A549 treated with AZD9567 at 1 μM for 4 hours (cell line): ENCODE results near the gene HNRNPUL1. TPM values are rescaled to one million over a fixed set of nuclear protein-coding genes. Genes with fewer than 3 reads are reported as not detected.

Experiments used
- total RNA-seq: library from RNA; stranded (reverse); fragments of 200-300 nt; extraction: Qiagen RNA extraction; gene quantifications from 5 replicates; pipeline ENCODE4 v1.2.3, GENCODE V29; 2022; ENCODE audit not compliant: insufficient read depth

Gene HNRNPUL1
- total RNA-seq: 265 to 290 TPM (median 284 TPM) in 5 replicates

GRCh38 chr19:41263850-41264580 is at the start of gene HNRNPUL1:
TSS of gene HNRNPUL1 (plus strand) at chr19:41264372. CDS start at chr19:41264504, 132 bp downstream.

GRCh38 chr19:41218615-41219507 is 45.3 kb upstream of the HNRNPUL1 start, which contains the start of gene AXL:
TSS of gene AXL (plus strand) at chr19:41219223. CDS start at chr19:41219393, 170 bp downstream.

GRCh38 chr19:41310033-41310831 is 46.1 kb downstream of the HNRNPUL1 start, which contains the start of gene CCDC97:
TSS of gene CCDC97 (plus strand) at chr19:41310172. CDS start at chr19:41310311, 139 bp downstream.

GRCh38 chr19:41353466-41354342 is 89.5 kb downstream of the HNRNPUL1 start, which contains the start of gene TGFB1:
TSS of gene TGFB1 (minus strand) at chr19:41353922. CDS start at chr19:41353044, 878 bp downstream.

Other genes starting within 250 kb of the HNRNPUL1 start
- gene CYP2A13, start 175.9 kb upstream of the HNRNPUL1 start, total RNA-seq: not detected in 5 replicates
- not detected in 5 replicates for gene CYP2F1, start 149.9 kb upstream of the HNRNPUL1 start, total RNA-seq
- gene CYP2S1, start 71.2 kb upstream of the HNRNPUL1 start, total RNA-seq: 16.2 to 26.6 TPM (median 20.5 TPM) in 5 replicates
- gene AXL, start 45.1 kb upstream of the HNRNPUL1 start, total RNA-seq: 96.3 to 114 TPM (median 102 TPM) in 5 replicates
- 33.1 to 46.8 TPM (median 41.2 TPM) in 5 replicates for gene CCDC97, start 45.8 kb downstream of the HNRNPUL1 start, total RNA-seq
- 108 to 152 TPM (median 138 TPM) in 5 replicates for gene TGFB1, start 89.5 kb downstream of the HNRNPUL1 start, total RNA-seq
- gene B9D2, start 99.8 kb downstream of the HNRNPUL1 start, total RNA-seq: 25.5 to 35.6 TPM (median 33.4 TPM) in 5 replicates
- 4.2 to 5.2 TPM (median 4.8 TPM) in 4 of 5 replicates, not detected in the other for gene TMEM91, start 112.2 kb downstream of the HNRNPUL1 start, total RNA-seq
- 91.9 to 105 TPM (median 97.6 TPM) in 5 replicates for gene EXOSC5, start 133.0 kb downstream of the HNRNPUL1 start, total RNA-seq
- 35.7 to 56.2 TPM (median 46.7 TPM) in 5 replicates for gene BCKDHA, start 133.4 kb downstream of the HNRNPUL1 start, total RNA-seq
- gene B3GNT8, start 163.0 kb downstream of the HNRNPUL1 start, total RNA-seq: 0.09 to 0.15 TPM (median 0.09 TPM) in 3 of 5 replicates, not detected in the others
- gene DMAC2, start 175.5 kb downstream of the HNRNPUL1 start, total RNA-seq: 101 to 123 TPM (median 113 TPM) in 5 replicates
- not detected in 5 replicates for gene ERICH4, start 178.8 kb downstream of the HNRNPUL1 start, total RNA-seq